ENCODE data around the gene ZNF557.

The ZNF557 gene

DNA sequence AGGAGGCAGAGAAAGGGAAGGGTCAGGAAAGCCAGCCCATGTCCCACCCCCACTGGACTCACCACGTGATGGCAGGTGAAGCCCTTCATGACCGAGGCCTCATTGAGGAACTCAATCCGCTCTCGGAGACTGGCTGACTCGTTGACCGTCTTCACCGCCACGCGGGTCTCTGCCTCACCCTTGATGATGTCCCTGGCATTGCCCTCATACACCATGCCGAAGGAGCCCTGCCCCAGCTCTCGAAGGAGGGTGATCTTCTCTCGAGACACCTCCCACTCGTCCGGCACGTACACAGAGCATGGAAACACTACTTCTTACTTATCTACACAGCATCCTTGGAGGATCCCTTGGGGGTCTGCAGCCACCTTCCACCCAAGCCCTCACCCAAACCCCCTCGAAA, 55.7 kb downstream of the ZNF557 start:
- no peak for DNase-seq (ENCODE audit: low read depth in 2 of 2)

- DNase-seq (ENCODE audit: low read depth in 2 of 2): no peak
Measured at GRCh38 chr19:7126132-7126531, 56.6 kb downstream of the ZNF557 start.

DNA sequence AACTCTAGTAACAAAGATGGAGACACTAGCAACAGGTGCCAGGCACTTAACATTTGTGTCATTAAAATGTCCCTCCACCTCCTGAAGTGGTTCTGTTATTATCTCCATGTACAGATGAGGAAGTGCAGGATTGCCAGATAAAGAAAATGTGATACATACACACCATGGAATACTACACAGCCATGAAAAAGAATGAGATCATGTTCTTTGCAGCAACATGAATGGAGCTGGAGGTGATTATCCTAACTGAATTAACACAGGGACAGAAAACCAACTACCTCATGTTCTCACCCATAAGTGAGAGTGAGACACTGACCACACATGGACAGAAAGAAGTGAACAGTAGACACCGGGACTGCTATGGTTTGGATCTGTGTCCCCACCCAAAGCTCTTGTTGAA, 60.5 kb downstream of the ZNF557 start:
- DNase-seq (ENCODE audit: low read depth in 2 of 2): no peak

DNA sequence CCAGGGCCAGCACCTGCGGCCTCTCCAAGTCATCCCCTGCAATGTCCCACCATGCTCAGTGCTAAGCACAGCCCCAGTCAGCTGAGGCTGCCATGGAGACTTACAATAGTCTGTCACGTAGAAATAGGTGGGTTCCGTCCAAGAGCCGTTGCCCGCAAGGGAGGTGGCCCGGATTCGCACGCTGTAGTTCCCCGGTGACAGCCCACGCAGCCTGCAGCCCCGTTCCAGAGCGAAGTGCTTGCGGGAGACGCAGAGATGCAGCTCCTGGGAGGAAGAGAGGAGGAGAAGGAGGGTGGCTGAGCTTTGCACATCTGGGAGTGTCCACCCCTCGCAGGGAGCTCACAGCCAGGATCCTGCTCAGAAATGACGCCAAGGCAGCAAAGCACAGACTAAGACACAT, 62.6 kb downstream of the ZNF557 start:
- DNase-seq (ENCODE audit: low read depth in 2 of 2): no peak

DNA sequence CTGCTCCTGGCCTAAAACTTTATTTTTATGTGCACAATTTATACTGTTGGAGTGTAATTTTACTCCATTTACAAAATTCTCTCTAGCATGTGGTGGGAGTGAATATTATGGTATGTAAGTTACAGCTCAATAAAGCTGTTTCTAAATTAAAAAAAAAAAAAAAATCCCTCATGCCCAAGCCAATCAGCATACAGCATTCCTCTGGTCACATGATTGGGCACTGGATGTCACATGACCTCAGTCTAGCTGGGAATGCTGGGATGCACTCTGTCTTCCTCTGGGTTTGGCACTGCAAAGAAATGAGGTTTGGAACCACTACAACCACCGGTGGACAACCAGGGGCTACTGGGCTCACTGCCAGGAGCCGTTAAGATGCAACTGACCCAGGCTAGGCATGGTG, 67.6 kb downstream of the ZNF557 start:
- no peak for DNase-seq (ENCODE audit: low read depth in 2 of 2)
